Forelimb muscle (tissue), 1 donor: ENCODE results near the gene PYM1. TPM values are rescaled to one million over a fixed set of nuclear protein-coding genes. Genes with fewer than 3 reads are reported as not detected.
"Not testable (repeated sequence)": the region's sequence is repeated elsewhere in the genome, so short reads cannot be mapped to it uniquely, and the experiment has no call there.

Experiments
- DNase-seq: peaks from one replicate; pipeline ENCODE4 v3.0.0-alpha.2; 2013; ENCODE audit warnings: low read depth
- polyA plus RNA-seq: library from polyadenylated mRNA; unstranded; fragments of 120-200 nt; gene quantifications from one replicate; pipeline ENCODE4 v1.2.1, GENCODE V29; 2013; ENCODE audit not compliant: insufficient read length

Gene PYM1
- polyA plus RNA-seq, 1 donor: 17.9 TPM

DNA sequence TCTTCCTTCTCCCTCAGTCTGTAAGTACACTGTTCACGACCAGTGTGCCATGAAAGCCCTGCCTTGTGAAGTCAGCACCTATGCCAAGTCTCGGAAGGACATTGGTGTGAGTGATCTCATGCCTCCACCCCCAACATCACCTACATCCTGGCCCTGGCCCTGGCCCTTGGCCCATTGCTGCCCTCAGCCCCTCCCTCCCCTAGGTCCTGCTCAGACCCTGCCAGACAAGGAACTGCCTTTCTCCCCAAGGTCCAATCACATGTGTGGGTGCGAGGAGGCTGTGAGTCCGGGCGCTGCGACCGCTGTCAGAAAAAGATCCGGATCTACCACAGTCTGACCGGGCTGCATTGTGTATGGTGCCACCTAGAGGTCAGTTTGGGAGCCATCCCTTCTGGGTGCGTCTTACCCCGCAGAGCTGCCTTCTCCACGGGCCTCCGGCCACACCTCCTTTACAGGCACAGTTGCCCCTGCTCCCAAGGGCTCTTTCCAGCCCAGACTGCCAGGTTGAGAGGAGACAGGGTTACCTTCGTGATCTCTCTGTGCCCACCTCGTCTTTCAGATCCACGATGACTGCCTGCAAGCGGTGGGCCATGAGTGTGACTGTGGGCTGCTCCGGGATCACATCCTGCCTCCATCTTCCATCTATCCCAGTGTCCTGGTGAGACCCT is 12.5 kb upstream of the PYM1 start:
- peak; percentile 69 for DNase-seq

DNA sequence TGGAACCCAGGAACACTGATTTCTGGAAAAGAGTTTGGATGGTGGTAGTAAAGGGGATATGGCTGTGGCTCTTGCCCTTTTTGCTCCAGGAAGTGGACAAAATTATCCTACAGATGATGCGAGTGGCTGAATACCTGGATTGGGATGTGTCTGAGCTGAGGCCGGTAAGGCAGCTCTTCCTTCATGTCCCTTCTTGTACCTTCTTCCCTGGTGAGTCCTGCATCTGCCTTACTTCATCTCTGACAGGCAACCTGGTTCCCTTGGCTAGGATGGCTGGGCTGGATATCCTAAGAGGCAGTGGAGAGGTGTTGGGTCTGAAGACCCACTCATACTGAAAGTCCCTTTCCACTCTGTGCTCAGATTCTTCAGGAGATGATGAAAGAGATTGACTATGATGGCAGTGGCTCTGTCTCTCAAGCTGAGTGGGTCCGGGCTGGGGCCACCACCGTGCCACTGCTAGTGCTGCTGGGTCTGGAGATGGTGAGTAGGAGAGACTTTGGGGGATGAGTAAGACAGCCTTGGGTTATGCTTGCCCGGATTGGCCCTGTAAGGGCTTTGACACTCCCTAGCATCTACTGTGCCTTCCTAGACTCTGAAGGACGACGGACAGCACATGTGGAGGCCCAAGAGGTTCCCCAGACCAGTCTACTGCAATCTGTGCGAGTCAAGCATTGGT is 11.3 kb upstream of the PYM1 start:
- no peak for DNase-seq

DNA sequence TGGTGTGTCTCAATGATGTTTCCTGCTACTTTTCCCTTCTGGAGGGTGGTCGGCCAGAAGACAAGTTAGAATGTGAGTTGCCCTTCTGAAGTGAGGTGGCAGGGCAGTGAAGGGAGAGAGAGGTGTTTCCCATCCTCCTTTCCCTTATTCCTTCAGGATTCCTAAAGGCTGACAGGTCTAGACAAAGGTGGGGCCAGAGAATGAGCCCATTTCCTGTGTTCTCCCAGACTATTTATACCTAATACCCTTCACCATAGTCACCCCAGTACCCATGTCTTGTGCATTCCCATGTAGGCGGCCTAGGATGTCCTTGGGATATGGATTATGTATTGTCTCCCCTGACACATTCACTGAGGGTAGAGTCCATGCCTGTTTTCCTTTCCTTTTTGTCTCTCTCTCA is 10.3 kb upstream of the PYM1 start:
- DNase-seq: no peak

DNA sequence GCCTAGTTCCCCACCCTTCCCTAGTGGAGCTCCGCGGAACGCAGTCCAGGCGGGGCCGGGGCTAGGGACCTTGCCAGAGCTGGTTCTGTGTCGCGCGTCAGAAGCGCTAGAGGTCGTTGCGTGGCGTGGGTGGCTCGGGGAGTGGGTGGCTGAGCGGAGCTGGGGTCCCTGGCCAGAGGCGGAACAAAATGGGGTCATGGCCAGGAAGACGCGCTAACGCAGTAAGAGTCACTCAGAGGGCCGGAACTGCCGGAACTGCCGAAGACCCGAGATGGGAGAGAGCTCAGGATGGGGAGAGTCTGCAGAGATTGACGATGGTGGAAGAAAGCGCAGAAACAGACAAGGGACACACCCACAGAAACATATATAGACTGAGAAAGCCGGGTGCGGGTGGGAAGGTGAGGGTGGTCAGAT is 8.1 kb upstream of the PYM1 start:
- DNase-seq: no peak

DNA sequence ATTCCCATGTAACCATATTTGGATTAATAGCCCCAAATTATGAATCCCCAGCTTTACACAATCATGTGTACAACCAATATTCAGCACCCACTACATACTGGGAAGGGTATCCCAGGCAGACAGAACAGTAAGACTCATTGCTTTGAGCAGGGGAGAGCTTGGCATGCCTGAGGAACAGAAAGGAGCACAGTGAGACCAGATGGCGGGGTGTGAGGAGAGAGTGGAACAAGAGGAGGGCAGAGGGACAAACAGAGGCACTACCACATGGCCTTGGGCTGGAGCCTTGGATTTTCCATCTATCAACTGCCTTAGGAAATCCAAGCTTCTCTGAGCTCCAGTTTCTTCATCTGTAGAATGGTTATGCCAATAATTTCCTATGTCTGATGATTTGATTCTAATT is 7.1 kb upstream of the PYM1 start:
- no peak for DNase-seq

DNA sequence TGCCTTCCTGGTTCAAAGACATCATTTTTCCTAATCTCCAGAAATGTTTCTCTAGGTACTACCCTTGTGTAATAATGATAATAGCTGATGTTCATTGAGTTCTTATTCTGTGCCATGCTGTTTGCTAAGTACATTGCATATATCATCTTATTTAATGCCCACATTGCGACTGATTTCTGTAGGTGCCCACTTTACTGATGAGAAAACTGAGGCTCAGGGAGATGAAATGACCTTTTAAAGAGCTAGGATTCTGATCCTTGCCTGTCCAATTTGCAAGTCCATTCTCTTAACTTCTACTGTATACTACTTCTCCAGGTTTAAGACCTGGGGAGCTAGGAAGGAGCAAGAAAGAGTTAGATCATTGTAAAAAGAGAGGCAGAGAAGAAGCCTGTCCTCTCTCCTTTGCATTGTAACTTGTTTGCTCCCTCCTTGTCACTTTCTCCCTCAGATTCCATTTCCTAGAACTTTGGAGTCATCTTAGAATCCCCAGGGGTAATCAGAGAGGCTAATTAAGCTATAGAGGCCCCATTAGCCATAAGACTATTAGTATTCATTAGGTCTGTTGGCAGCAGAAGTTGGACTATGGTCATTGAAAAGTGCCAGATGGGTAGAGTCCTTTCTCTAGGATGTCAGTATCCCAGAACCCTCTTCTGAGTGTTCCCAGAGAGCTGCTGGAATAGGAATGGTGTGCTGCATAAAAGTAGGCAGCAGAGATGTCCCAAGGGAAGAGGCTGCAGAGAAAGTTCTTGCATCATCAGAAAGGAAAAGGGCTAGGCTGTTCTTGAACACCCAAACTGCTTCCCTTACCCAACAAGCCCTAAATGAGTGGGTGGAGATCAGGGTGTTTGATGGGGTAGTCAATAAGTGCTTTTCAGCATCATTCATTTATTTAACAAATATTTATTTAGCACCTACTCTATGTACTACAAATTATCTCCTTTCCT is 6.4 kb upstream of the PYM1 start:
- no peak for DNase-seq

DNA sequence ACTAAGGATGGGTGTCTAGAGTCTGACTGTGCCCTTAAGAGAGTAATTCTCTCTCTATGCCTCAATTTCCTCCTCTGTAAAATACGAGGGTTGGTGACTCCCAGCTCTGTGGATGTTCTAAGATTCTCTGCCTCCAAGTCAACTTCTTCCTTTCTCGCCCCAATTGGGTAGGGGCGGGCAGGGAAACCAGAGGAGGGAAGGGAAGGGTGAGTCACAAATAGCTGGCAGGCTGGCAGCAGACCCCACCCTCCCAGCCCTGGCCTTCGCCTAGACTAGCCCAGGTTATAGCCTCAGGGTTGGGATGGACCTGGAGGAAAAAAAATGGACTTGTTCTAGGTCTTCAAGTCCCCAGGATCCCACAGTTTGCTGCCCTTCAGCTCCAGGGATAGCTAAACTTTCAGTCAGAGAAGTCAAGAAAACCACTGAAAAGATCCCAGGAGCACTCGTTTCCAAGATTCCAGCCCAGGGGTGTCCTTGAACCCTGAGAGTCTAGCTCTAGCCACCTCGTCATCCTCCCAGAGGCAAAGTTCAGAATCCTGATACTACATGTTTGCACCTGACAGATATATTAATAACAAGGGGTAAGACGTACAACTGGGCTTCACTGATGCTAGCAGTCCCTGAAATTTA is 5.6 kb upstream of the PYM1 start:
- DNase-seq: no peak

DNA sequence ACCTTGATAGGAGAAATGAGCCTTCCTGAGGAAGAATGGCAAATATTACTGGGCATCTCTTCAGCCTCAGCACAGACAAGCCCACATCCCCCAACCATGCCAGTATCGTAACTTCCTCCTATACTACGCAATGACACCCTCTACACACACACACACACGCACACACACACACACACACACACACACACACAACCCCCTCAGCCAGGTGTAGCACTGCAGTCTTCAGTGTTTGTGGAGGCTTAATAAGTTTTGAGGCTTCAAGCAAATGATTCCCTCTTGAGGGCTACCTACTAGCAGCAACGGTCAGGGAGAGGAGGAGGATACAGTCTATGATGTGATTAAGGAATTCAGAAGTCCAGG is 4.8 kb upstream of the PYM1 start:
- no peak for DNase-seq

DNA sequence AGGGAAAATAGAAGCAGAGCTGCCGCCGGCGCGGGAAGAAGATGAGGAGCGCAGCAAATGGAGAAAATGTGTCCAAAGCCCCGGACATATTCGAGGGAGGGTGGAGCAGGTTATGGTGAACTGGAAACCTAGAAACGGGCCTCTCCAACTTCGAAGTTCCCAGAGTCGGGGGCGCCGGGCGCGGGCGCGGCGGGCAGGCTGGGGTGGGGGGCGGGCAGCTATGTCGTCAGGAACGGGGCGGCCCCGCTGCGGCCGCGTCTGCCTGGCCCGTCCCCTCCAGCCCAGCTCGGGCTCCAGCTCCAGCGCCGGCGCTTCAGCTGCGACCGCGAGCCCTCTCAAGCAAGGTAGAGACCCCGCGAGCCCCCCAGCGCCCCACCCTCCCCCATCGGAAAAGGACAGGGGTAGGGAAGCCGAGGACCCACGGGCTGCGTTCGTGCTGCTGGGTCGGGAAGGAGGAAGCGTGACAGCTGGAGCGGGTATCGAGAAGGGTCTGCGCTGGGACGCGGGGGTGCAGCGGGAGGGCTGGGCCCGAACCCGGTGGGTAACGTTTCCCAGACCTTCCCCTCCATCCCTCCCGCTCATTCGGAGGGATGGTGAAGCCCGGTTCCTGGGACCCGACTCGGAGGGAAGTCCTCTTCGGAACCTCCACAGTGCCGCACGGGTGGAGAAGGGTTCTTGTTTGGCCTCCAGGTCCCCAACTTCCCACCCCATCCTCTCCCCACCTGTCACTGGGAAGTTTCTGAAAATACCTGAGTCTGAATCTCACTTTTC is 4.3 kb upstream of the PYM1 start:
- peak; percentile 17 for DNase-seq

DNA sequence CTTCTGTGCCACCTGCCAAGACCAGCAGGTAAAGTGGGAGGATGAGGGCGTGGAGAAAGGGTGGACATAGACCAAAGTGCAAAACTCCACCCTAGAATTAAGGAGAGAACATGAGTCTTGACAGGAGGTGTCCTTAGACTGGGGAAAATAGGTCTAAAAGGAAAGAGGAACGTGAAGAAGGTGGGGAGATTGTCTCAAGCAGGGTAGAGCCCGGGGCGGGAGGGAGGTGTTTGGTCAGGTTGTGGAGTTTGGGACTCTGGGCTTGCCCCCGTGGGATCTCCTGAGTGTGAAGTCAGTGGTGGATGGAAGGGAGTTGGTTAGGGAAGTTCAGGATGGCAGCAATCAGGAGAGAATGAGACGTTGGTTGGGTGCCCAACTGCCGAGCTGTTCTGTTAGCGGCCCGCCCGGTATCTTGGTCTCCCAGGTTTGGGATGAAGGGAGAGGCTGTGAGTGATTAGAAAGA is 3.7 kb upstream of the PYM1 start:
- DNase-seq: no peak

DNA sequence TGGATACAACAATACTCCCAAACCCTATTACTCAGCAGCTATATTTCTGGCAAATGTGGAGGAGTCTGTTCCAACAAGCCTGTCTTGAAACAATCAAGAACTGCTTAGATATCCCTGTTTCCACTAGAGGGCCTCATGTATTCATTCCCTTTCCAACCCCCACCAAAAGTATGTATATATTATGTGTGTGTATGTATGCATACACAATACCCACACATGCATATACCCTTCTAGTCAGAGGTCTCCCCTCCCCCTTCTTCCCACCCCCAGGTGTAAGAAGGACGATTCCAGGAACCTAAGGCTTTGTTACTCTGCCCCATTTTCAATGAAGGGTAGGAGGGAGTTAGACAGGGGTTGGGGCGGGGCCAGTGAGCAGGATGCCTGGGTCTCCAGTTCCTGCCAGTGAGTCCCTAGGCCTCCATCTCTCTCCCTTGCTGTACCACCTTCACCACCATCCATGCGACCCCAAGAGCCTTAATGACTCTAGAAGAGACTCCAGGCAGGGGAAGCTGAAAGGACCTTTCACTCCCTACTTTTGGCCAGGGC is 3.1 kb upstream of the PYM1 start, which contains the start of gene DGKA:
TSS of gene DGKA (plus strand) at position 392 of the 546 bp plus-strand sequence. CDS start 5,342 bp downstream, outside the sequence.
- peak; percentile 75 for DNase-seq

DNA sequence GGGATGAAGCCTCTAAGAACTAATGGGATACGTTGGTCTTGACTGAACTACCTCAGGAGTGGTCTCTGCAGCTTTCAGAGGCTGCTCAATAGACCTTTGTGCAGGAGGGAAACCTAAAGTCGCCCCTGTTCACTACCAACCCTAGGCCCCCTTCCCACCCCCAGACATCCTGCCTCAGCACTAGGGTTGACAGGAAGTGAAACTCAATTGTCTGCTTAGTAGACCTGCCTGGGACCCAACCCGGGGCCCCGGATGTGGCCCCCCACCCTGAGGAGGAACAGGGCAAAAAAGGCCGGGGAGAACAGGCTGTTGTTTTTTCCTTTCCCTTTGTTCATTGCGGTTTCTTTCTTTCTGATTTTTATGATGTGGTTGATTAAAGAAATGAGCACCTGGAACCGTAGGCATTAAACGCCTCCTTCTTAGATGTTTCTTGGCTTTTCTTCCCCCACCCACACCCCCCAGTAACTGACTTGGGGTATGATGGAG is 1.7 kb upstream of the PYM1 start:
- DNase-seq: no peak

DNA sequence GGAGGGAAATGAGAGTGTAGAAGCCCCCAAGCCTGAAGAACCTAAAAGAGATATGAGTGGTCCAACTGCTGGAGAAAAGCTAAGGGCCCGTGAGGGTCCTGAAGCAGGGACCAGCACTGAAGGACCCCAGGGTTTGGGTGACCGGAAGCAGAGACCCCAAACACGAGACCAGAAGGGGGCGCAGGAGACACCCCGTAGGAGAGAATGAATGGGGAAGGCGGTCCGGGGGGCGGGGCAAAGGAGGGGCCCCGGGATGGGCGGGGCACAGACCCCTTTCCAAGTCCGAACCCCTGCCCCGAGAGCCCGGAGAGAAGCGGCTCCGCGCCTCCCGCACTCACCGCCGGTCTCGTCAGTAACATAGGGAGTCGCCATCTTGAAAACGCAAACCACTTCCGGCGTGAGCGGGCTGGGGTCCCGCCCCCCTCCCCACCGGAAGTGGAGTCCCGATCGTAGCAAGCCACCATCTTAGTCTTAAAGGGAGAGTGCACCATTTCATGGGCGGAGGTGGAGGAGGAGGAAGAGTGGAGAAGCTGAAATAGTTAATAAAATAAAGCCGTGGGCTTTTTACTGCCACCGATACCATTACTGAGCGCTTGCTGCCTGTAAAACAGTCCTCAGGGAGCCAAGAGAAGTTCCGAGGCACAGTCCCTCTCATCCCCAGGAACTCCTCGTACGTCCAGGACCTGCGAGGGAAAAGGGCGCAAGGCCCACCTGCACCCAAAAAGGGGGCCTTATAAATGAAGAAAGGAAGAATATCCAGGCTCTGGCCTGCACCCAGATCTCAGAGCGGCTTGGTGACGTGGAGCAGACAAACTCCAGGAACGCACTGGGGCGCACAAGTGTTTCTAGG is 731 bp downstream of the PYM1 start:
- DNase-seq: peak; percentile 83

DNA sequence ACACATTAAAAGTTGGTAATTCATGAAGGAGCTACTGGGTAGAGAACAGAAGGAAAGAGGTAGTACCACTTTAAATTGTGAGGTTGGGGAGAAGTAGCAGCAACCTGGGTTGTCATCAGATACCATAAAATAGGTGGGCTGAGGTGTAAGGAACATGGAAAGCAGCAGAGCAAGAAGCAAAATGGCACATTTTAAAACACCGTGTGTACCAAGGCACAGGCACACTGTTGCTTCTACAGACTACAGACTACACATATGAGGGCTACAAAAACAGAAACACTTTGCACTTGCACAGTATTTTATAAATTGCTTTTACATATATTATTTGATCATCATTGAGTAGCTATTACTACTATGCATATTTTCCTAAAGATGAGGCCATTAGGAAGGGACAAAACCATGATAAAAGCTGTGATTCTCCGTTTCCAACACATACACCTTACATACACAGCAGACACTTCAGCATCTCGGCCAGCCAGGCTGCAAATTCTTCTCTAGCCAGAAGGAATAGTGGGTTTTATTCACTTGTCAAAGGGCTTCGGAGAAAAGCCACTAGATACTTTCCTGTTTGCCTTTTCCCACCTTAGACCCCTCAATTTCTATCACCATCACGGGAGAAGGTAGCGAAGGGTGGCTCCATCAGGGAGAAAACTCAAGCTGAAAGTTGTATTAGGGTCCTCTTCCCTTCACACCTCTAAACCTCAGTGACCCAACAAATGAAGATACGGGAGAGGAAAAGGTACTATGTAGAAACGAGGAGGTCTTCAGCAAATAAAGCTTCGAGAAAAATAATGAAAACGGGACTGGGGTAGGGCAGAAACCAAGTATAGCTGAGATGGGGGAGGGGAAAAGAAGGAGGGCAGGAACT is 1.6 kb downstream of the PYM1 start:
- DNase-seq: no peak

DNA sequence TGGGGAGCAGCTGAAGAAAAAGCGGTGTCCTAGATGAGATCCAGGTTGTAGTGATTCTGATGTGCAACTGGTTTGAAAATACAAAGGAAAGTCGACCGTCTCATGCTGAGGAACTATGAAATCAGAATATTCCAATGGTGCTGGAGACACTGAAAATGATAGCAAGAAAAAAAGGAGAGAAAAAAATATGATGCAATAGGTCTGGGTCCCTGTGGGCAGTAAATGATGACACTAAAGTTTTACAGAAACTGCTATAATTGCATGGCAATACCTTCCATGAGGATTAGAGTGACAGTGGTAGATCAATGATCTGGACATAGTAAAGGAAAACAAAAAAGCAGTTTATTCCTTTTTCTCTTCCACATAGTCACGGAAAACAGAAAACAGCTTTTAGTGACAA is 2.3 kb downstream of the PYM1 start:
- DNase-seq: no peak

DNA sequence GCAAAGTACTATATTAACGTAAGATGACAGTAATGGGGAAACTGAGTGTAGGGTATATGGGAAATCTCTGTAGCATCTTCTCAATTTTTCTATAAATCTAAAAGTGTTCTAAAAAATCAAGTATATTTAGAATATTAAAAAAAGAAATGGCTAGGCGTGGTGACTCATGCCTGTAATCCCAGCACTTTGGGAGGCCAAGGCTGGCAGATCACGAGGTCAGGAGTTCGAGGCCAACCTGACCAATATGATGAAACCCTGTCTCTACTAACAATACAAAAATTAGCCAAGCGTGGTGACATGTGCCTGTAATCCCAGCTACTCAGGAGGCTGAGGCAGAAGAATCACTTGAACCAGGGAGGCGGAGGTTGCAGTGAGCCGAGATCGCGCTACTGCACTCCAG is 4.0 kb downstream of the PYM1 start:
- DNase-seq: not testable (repeated sequence)

DNA sequence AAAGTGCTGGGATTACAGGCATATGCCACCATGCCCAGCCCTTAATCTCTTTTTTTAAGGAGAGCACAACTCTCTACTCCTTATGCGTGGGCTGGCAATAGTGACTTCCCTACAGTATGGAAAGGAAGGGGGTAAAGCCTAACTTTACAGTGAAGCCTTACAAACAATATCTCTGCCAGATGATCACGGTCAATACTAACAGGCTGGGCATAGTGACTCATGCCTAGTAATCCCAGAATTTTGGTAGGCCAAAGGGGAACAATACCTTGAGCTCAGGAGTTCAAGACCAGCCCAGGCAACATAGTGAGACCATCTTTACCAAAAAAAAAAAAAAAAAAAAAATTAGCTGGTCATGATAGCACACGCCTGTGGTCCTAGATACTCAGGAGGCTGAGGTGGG is 5.6 kb downstream of the PYM1 start:
- no peak for DNase-seq

DNA sequence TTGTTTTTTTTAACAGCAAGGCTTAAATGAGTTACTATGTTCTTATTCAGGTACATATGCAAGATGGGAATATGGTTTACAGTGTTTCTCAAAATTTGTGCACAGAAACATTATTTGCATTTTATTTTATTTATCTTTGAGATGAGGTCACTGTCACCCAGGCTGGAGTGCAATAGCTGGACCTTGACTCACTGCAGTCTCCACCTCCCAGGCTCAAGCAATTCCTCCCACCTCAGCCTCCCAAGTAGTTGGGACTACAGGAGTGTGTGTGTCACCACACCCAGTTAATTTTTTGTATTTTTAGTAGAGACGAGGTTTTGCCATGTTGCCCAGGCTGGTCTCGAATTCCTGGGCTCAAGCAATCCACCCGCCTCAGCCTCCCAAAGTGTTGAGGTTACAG is 8.7 kb downstream of the PYM1 start:
- DNase-seq: not testable (repeated sequence)

DNA sequence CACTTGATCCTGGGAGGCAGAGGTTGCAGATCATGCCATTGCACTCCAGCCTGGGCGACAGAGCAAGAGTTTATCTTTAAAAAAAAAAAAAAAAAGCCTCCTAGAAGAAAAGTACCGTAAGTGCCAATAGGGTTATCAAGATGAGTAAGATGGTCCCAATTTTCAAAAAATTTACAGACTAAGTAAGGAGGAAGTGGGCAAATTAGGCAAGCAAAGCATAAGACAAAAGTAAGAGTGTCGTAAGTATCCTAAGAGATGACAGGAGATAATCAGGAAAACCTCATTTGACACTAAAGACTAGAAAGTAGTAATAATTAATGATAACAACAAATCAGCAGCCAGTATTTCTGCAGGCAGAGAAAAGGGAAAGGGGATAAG is 12.2 kb downstream of the PYM1 start:
- no peak for DNase-seq
